Prostate gland (tissue), 2 donors: ENCODE data around the gene PRR12.

ENCODE experiments used
- POLR2A ChIP-seq: fragments of 450-650 bp; IDR thresholded peaks from one replicate; pipeline ENCODE4 v1.6.1; 2016; ENCODE audit warnings: antibody characterized with exemption, mild to moderate bottlenecking
- TF ChIP-seq, protein P1 (sequence below), 4 experiments: fragments of 200-600 bp in 2 of 4; fragments of 450-650 bp in 2 of 4; sonication (generic) in 2 of 4; IDR thresholded peaks; 1 replicate in 3 of 4; 2 replicates in 1 of 4; pipeline ENCODE4 v1.5.1; 2016 to 2019; ENCODE audit warnings: antibody characterized with exemption in 4 of 4, mild to moderate bottlenecking in 2 of 4, moderate library complexity in 2 of 4

DNA sequence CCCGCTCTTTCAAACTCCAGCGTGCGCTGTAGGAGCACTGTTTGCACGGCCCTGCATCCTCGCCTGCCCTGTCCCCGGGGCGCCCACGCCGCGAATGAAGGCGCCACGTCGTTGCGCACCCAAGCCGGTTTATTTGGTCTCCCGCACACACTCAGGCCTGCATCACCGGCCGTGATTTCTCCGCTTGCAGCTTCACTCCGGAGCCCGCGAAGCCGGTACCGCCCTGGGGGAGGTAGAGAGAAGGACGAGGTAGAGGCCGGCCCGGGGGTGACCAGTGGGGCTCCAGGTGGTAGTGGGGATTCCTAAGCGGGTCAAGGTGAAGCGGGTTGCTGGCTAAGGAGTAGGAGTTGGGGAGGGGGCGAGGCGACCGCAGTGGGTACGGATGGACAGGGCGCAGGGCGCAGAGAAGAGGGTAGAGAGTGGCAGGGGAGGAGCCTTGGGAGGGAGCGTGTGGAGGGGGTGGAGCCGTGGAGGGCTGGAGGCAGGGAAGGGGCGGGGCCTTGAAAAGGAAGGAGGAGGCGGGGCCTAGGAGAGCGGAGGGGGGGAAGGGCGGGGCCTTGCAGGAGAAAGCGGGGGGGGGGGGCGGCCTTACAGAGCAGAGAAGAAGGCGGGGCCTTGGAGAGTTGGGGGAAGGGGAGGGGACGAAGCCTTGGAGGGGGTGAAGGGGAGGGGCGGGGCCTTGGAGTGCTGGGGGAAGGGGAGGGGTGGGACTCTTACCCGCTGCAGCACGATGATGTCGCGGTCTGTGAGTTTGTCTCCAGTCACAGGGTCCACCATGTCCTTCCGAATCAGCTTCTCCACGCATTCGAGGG, 35.2 kb upstream of the PRR12 start:
- TF ChIP-seq, protein P1, sequence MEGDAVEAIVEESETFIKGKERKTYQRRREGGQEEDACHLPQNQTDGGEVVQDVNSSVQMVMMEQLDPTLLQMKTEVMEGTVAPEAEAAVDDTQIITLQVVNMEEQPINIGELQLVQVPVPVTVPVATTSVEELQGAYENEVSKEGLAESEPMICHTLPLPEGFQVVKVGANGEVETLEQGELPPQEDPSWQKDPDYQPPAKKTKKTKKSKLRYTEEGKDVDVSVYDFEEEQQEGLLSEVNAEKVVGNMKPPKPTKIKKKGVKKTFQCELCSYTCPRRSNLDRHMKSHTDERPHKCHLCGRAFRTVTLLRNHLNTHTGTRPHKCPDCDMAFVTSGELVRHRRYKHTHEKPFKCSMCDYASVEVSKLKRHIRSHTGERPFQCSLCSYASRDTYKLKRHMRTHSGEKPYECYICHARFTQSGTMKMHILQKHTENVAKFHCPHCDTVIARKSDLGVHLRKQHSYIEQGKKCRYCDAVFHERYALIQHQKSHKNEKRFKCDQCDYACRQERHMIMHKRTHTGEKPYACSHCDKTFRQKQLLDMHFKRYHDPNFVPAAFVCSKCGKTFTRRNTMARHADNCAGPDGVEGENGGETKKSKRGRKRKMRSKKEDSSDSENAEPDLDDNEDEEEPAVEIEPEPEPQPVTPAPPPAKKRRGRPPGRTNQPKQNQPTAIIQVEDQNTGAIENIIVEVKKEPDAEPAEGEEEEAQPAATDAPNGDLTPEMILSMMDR (IDR thresholded peaks at IDR 0.05) = no peak
- no peak for TF ChIP-seq POLR2A
